CD14-positive monocyte (primary cell): Measurements from ENCODE around the gene CHRNA1. TPM values are rescaled to one million over a fixed set of nuclear protein-coding genes. Genes with fewer than 3 reads are reported as not detected.
A peak's percentile ranks its signal among the peaks of the same experiment; 100 is the strongest.

Source experiments
- DNase-seq, 3 donors: peaks; one replicate each; pipeline ENCODE4 v3.0.0-alpha.2; 2011 to 2022
- H2AFZ ChIP-seq: 2 replicates; pipeline ENCODE4 v1.6.0; 2012; ENCODE audit warnings: mild to moderate bottlenecking, low read depth, low read length, inconsistent platforms; ENCODE audit not compliant: insufficient read depth, poor library complexity, severe bottlenecking
- H3K27ac ChIP-seq, 2 donors: 1 replicate in 1 of 2; 2 replicates in 1 of 2; pipeline ENCODE4 v1.5.1; 2012 to 2013; ENCODE audit warnings: low read length in 2 of 2, control low read depth in 1 of 2, inconsistent platforms in 1 of 2, low read depth in 1 of 2, mild to moderate bottlenecking in 1 of 2
- H3K27me3 ChIP-seq, 2 donors: one replicate each; pipeline versions ENCODE4 v1.6.0 to v1.6.1; 2011 to 2013; ENCODE audit warnings: low read length in 2 of 2; ENCODE audit not compliant: control insufficient read depth in 2 of 2, insufficient read depth in 2 of 2
- H3K36me3 ChIP-seq, 2 donors: replicated peaks in 1 of 2; 1 replicate in 1 of 2; 2 replicates in 1 of 2; pipeline versions ENCODE4 v1.5.1 to v1.6.1; 2012 to 2013; ENCODE audit warnings: low read length in 2 of 2, control low read depth in 1 of 2, inconsistent platforms in 1 of 2, mild to moderate bottlenecking in 1 of 2; ENCODE audit not compliant: insufficient read depth in 2 of 2, control insufficient read depth in 1 of 2
- H3K4me1 ChIP-seq, 2 donors: 1 replicate in 1 of 2; 2 replicates in 1 of 2; pipeline versions ENCODE4 v1.5.1 to v1.6.1; 2012 to 2013; ENCODE audit warnings: low read length in 2 of 2, control low read depth in 1 of 2, inconsistent platforms in 1 of 2, mild to moderate bottlenecking in 1 of 2, moderate library complexity in 1 of 2; ENCODE audit not compliant: insufficient read depth in 2 of 2, control insufficient read depth in 1 of 2
- H3K4me2 ChIP-seq: replicated peaks from 2 replicates; pipeline ENCODE3; 2012; ENCODE audit warnings: low read length, moderate library complexity, mild to moderate bottlenecking; ENCODE audit not compliant: poor library complexity, severe bottlenecking; ENCODE audit errors: extremely low read depth
- H3K4me3 ChIP-seq, 3 experiments: fragments of 200-600 bp in 1 of 3; sonication (generic) in 1 of 3; replicated peaks in 1 of 3; 1 replicate in 2 of 3; 2 replicates in 1 of 3; pipeline ENCODE4 v1.5.1; 2011 to 2013; ENCODE audit warnings: low read length in 3 of 3, mild to moderate bottlenecking in 3 of 3, control low read depth in 2 of 3, low read depth in 2 of 3, inconsistent platforms in 1 of 3, moderate library complexity in 1 of 3
- H3K79me2 ChIP-seq: 2 replicates; pipeline ENCODE4 v1.6.0; 2012; ENCODE audit warnings: mild to moderate bottlenecking, control low read depth, inconsistent platforms, low read length, moderate library complexity; ENCODE audit not compliant: insufficient read depth
- H3K9ac ChIP-seq: 2 replicates; pipeline ENCODE4 v1.6.0; 2017; ENCODE audit warnings: low read length, mild to moderate bottlenecking; ENCODE audit not compliant: insufficient read depth, poor library complexity, severe bottlenecking
- H3K9me3 ChIP-seq, 2 donors: replicated peaks in 1 of 2; 1 replicate in 1 of 2; 2 replicates in 1 of 2; pipeline versions ENCODE4 v1.5.1 to v1.6.1; 2012 to 2013; ENCODE audit warnings: low read length in 2 of 2, control low read depth in 1 of 2; ENCODE audit not compliant: control insufficient read depth in 1 of 2, insufficient read depth in 1 of 2
- H4K20me1 ChIP-seq: 2 replicates; pipeline ENCODE4 v1.6.0; 2012; ENCODE audit warnings: mild to moderate bottlenecking, low read length, control low read depth, moderate library complexity; ENCODE audit not compliant: insufficient read depth
- H3K27ac Mint-ChIP-seq, 7 donors: one replicate each; pipeline ENCODE4 v1.8.0; 2020; ENCODE audit warnings: mild to moderate bottlenecking in 7 of 7, mixed read lengths in 7 of 7, moderate library complexity in 6 of 7, inconsistent platforms in 2 of 7
- H3K27me3 Mint-ChIP-seq, 3 donors: one replicate each; pipeline ENCODE4 v1.8.0; 2021 to 2022; ENCODE audit warnings: low read depth in 3 of 3, mild to moderate bottlenecking in 3 of 3, mixed read lengths in 3 of 3, moderate library complexity in 3 of 3, inconsistent platforms in 1 of 3
- H3K36me3 Mint-ChIP-seq, 2 donors: one replicate each; pipeline ENCODE4 v1.8.0; 2020; ENCODE audit warnings: mixed read lengths in 2 of 2, inconsistent platforms in 1 of 2, mild to moderate bottlenecking in 1 of 2
- H3K4me1 Mint-ChIP-seq: one replicate; pipeline ENCODE4 v1.8.0; 2020; ENCODE audit warnings: mild to moderate bottlenecking, mixed read lengths
- H3K4me3 Mint-ChIP-seq, 2 donors: one replicate each; pipeline ENCODE4 v1.8.0; 2020; ENCODE audit warnings: mild to moderate bottlenecking in 2 of 2, mixed read lengths in 2 of 2, moderate library complexity in 1 of 2
- H3K9me3 Mint-ChIP-seq, 7 donors: one replicate each; pipeline ENCODE4 v1.8.0; 2020 to 2022; ENCODE audit warnings: mixed read lengths in 7 of 7, mild to moderate bottlenecking in 6 of 7, moderate library complexity in 6 of 7, inconsistent platforms in 2 of 7
- CTCF ChIP-seq: fragments of 200-600 bp; IDR thresholded peaks from one replicate; pipeline ENCODE4 v1.8.0; 2022; ENCODE audit warnings: antibody characterized with exemption, mild to moderate bottlenecking
- WGBS: methylation state at CpG from one replicate; pipeline ENCODE4 v1.1.5; 2013; ENCODE audit warnings: missing lambda C conversion rate; ENCODE audit not compliant: insufficient coverage; 5-methylcytosine and 5-hydroxymethylcytosine counted together
- intact Hi-C, 2 donors: fragments of 100-400 bp; cut with micrococcal nuclease; formaldehyde crosslinking; loops; one replicate each; pipeline versions ENCODE4 v1.15.0 to v1.15.1; 2023
- polyA plus RNA-seq, 3 donors: library from polyadenylated mRNA; depleted of rRNA in 1 of 3; unstranded in 2 of 3; stranded (reverse) in 1 of 3; fragments of 300-500 nt in 2 of 3; fragments of >200 nt in 1 of 3; fragmentation: Illumina TruSeq in 2 of 3; gene quantifications; 1 replicate in 2 of 3; 2 replicates in 1 of 3; pipeline ENCODE4 v1.2.3, GENCODE V29; 2012 to 2021

CHRNA1 gene
- polyA plus RNA-seq, 3 donors = not detected

DNA sequence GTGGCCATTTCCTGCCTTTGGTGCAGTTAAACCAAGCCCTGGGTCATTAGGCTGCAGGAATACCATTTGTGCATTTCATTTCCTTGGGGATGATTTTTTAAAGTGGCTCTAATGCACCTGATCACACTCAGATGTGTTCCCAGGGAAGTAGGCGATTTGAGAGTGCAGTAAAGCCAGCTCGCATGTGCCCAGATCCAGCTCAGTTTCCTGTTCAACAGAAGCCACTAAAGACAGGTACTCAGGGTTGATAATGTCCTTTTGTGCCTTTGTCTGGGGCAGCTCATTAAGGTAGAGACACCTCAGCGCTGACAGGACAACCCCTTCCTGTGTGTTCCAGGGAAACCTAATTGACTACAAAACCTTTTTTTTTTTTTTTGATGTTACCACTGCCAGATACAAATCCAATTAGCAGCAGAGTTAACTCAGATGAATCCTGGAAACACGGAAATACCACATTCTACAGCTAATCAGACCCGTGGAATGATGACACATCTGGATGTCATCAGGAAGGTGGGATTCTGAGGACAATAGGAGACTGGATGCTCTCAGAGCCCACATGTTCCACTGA is 15.2 kb upstream of the CHRNA1 start:
- DNase-seq = no peak
- H3K4me3 Mint-ChIP-seq = no peak overlapping the region

More for the DNA sequence above, 15.2 kb upstream of the CHRNA1 start:
- Histone ChIP-seq H3K9ac (no peak overlapping the region), H3K9me3 (no peaks in the 10 kb centered on the region), H3K36me3 (no peaks in the 10 kb centered on the region), H3K4me3 (no peak overlapping the region), H3K27me3 (no peaks in the 10 kb centered on the region), H3K79me2 (no peaks in the 10 kb centered on the region), H3K4me2 (no peak overlapping the region), H4K20me1 (no peaks in the 10 kb centered on the region), H3K27ac (no peak overlapping the region), H3K4me1 (peaks cover 10 to 11% of the 10 kb centered on the region in 2 donors), H2AFZ (no peak overlapping the region)
- H3K27me3 Mint-ChIP-seq = peaks cover 2 to 6% (median 3%) of the 10 kb centered on the region in 3 donors
- H3K36me3 Mint-ChIP-seq = no peaks in the 10 kb centered on the region
- no peaks in the 10 kb centered on the region for H3K9me3 Mint-ChIP-seq
- WGBS = 67% methylated on average over 2 of the region's 5 CpGs
- intact Hi-C loops = no loop called here
- TF ChIP-seq CTCF = no peak
- peak overlapping the region in 4 of 7 donors; percentile 63 to 86 (median 74) for H3K27ac Mint-ChIP-seq
- H3K4me1 Mint-ChIP-seq = peaks cover 19% of the 10 kb centered on the region
